GM18511 (cell line): ENCODE data around the gene PSD4.
"Not testable (repeated sequence)": the region's sequence is repeated elsewhere in the genome, so short reads cannot be mapped to it uniquely, and the experiment has no call there.

Source experiments
- ATAC-seq: cut with Tn5 transposase; IDR thresholded peaks from one replicate; pipeline ENCODE4 v1.9.1; 2021; ENCODE audit warnings: mild to moderate bottlenecking, moderate library complexity; ENCODE audit not compliant: unreplicated experiment

The PSD4 gene

DNA sequence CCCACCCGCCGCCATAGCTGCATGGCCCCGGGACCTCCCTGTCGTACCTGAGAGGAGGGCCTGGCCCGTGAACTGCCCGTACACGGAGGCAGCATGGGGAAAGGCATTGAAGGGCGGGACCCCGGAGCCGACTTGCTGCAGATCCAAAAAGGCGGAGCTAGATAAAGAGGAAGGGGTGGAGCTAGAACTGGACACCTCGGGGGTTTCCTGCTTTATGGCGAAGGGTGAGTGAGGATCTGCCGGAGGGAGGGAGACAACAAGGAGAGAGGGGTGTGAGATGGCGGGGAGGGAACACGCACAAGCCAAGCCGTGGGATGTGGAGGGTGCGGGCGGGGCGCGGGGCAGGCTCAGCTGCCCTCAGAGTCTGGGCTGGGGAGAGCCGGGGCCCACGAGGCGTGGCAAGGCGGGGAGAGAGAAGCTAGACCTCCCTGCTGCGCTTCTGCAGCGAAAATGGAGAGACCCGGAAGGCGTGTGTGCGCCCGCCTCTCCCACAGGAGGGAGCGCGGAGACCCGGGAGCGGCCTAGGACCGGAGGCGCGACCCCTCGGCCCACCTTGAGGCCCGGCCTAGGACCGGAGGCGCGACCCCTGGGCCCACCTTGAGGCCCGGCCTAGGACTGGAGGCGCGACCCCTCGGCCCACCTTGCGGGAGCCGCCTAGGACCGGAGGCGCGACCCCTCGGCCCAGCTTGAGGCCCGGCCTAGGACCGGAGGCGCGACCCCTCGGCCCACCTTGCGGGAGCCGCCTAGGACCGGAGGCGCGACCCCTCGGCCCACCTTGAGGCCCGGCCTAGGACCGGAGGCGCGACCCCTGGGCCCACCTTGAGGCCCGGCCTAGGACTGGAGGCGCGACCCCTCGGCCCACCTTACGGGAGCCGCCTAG is 61.8 kb downstream of the PSD4 start:
- not testable (repeated sequence) for ATAC-seq

DNA sequence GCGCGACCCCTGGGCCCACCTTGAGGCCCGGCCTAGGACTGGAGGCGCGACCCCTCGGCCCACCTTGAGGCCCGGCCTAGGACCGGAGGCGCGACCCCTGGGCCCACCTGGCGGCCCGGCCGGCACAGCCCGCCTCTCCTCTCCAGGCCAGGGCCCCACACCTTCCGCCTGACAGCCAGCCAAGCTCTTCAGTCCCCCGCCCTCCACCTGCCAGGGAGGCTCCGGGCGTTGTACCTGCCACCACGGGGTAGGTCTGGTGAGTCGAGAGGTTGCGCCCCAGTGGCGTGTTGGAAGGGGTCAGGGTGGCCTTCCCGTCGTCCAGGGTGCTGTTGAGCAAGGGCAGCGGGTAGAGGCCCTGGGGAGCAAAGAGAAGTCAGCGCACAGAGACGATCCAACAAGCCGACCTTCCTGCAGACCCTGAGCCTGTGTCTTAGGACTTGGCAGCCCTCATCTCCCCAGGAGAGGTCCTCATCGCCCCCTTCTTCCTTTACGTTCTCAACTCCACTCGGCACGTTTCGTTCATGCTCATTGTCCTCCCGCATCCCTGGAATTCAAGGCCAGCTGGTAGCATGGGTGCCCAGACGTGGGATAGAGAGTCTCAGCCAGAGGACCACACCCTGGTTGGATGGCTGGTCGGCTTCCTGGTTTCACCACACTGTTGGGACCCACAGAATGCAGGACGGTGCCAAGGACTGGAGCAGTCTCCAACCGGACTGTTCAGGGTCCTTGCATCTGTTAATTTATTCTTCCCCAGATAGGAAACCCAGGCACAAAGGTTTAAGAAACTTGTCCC is 62.8 kb downstream of the PSD4 start:
- no peak for ATAC-seq

DNA sequence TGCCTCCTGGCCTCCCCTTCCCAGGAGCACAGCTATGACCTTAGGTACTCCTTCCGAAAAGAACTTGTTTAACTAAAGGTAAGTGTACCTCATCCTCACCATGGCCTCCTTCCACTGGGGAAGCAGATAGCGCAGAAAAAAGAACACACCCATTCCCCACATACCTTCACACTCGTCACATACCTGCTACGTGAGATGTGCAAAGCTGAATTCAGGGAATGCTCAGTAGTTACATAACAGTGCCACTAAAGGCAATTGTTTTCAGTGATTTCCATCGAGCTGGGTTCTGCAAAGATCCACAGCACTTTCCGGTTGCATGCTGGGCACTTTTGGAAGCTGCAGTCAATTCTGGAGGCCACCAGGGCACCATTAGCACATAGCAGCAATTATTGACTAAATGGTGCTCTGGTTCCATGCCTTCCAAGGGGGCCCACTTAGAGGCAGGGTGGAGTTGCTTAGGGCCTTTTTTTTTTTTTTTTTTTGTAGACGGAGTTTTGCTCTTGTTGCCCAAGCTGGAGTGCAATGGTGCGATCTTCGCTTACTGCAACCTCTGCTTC is 63.9 kb downstream of the PSD4 start:
- no peak for ATAC-seq

DNA sequence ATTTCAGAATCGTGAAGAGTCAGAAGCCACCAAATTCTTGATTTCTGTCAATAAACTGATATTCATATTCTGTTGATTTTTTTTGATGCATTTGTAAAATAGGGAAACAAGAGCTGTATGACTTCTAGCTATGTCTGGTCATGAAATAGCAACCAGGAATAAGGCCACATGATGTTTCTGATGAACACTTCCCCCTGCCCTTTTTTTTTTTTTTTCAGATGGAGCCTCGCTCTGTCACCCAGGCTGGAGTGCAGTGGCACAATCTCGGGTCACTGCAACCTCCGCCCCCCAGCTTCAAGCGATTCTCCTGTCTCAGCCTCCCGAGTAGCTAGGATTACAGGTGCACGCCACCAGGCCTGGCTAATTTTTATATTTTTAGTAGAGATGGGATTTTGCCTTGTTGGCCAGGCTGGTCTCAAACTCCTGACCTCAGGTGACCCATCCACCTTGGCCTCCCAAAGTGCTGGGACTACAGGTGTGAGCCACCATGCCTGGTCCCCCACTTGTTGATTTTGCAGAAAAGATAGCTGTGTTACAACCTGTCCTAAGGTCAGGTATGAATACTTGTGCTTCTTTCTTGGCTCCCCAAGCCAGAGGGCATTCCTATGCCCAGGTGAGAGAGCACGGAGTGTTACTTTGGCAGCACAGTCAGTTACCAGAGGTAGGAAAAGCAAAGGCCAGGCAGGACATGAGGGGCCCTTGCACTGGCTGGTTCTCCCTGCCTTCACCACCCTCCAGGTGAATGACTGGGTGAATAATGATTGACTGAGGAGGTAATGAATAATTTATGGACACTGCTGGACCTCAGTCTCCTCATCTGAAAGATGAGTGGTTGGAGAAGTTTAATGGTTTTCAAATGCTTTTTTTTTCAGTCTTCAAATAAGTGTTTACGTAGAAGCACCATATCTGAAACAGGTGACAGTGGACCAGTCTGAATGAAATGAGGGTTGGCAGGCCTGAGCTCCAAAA is 65.4 kb downstream of the PSD4 start:
- ATAC-seq, result no peak

DNA sequence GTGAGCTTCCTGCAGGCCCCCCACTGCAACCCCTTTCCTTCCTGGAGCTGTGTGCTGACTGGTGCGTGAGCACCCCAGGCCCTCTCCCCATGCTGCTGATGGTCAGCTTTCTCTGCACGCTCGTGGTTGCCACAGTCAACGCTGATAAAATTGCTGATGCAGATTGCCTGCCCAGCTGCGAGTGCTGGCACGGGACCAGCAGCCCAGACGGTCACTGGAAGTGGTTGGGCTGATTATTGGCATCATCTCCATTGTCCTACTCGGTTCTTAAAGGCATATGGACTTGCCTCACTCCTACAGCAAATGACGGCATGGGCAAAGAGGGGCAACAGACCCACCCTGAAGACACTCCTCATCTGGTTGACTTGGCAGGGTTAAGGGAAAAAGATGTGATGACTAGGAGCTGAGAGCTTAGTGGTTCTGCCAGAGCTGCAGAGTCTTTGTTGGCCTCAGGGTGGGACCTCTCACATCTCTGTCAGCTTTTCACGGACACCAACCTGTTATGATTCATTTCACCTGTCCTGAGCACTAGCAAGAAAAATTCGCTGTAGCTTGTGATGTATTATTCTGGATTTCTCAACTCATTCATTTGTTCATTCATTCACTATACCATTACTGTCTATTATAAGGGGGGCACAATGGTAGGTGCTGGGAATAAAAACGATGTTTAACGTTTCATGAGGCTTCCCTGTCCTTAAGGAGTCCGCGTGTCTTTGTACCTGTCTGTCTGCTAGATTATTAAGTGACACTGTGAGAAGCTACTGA is 66.6 kb downstream of the PSD4 start:
- no peak for ATAC-seq

DNA sequence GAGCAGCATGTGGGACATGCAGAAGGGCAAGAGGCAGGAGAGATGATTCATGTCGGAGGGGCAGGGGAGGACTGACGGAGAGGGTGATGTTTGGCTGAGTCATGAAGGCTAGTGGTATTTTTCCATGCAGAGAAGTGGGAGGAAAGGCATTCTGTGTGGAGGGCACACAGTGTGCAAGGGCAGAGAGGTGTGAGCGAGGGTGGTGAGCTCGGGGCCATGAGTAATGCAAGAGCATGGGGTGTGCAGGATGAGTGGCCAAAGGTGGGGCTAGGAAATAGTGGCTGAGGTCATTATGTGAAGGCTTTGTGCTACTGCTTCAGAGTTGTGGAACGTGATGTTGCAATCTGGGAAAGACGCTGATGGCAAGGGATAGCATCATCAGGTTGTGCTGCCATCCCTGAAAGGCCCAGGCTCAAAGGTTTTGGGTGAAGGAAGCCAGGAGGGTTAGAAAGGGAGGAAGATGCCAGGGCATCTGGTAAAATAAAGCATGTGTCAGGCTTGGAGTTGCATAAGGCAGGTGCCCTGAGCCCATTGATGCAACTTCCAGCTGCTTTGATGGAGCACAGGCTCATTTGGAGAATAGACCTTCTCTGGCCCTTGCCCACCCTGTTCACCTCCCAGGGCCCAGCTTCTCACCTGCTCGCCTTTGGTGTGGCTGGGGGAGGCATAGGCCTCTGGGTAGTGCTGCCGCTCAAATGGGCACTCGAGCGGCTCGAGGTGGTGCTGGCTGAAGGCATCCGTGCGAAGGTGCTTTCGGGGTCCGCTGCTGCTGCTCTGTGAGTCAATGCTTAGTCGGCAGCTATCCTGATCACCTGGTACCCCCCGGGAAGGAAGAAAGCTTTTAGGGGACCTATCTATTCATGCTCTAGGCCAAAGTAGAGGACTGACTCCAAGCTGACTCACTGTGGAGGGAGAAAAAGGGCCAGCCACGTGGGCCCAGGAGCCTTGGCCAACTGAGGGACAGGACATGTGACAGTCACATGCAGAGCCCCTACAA is 67.4 kb downstream of the PSD4 start:
- no peak for ATAC-seq

DNA sequence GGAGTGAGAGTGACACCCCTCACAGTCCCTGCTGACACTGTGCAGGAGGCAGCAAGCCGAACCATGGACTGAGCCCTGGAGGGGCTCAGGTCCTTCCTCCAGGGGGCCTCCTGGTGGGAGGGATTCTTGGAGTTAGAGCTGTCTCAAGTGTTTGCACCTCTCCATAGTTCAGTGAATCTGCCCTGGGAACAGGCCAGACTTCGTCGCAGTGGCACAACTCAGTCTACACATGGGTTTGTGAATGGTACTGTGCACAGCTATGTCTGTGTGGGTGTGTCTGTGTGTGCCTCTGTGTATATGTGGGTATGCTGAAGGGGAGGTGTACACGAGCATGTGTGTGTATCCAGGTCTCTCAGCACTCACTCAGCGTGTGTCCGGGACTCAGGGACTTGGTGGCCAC is 68.6 kb downstream of the PSD4 start:
- no peak for ATAC-seq

DNA sequence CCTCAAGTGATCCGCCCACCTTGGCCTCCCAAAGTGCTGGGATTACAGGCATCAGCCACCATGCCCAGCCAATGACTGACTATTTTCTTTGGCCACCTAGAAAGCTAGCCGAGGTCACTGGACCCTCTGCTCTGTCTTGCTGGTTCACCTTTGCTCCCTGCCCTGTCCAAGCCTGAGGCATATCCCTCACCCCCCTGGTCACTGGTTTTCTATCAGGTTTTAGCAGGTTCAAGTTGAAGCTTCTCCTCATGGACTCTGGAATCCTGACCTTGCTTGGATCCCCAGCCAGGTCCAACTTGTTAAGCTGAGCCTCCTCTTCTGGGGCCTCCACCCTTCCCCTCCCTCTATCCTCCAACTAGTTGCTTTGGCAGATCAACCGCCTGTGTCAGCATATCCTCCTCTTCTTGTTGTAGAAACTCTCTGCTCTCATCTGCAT is 71.5 kb downstream of the PSD4 start:
- ATAC-seq, result no peak

DNA sequence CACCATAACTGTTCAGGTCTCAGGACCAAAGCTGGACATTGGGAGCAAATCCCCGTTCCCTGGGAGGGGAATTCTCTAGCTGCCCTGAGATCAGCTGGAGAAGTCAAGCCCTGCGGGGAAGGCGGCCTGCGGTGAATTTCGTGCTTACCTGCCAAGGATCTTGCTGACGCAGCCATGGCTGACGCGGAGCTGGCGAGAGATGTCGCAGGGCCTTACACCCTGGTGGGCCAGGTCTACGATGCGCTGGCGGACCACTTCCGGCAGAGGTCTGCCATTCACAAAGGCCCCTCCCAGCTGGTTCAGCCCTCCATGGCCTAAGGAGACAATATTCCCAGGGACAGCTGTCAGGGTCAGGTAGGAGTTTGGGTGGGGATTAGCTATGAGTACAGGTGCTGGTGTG is 72.8 kb downstream of the PSD4 start:
- ATAC-seq, result no peak

DNA sequence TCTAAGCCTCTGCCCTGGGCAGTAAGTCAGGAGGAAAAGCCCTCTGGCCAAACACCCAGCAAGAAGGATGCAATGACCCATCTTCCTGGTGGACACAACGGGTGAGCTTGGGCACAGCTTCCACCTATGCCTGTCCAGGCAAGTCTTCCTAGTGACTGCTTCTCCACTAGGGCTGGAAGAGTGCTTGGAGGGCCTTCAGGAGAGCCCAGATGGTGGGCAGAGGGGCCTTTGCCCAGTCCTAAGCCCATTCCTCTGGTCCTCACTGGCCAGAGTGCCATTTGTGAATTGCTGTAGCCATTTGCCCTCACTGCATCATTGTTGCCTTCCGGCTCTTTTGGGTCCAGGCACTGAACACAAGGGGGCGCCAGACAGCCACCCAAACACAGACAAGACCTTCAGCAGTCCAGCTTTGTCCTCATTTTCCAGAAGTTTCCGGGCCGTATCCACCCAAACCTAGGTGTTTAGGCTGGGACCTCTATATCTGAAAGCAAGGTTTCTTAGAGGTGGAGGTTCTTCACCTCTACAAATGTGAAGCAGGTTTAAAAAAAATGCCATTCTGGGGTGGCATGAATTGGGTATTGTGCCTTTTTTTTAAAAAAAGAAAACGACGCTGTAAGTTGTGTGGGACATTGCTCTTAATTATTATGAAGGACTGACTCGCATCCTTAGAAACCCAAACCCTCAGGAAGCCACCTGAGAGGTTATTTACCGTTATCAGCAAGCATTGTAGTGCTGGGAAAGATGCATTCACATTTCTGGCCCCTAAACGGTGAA is 75.4 kb downstream of the PSD4 start:
- ATAC-seq, result peak; percentile 70

DNA sequence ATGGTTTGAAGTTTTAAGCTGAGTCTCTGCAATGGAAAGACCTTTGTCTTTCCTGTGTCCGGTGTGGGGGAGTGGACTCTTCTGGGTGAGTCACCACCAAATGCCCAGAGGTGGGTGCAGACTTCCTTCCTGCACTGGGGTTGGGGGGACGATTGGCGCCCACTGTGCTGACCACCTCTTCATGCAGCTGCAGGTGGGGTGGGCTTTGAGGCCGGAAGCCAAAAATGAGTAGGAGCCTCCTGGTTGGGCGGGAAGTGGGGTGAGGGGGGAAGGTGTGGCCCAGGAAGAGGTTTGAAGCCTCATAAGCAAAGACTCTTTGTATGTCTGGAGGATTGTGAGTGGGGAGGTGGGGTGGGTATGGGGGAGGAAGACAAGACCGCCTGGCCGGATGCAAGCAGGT is 77.3 kb downstream of the PSD4 start:
- ATAC-seq, result no peak

DNA sequence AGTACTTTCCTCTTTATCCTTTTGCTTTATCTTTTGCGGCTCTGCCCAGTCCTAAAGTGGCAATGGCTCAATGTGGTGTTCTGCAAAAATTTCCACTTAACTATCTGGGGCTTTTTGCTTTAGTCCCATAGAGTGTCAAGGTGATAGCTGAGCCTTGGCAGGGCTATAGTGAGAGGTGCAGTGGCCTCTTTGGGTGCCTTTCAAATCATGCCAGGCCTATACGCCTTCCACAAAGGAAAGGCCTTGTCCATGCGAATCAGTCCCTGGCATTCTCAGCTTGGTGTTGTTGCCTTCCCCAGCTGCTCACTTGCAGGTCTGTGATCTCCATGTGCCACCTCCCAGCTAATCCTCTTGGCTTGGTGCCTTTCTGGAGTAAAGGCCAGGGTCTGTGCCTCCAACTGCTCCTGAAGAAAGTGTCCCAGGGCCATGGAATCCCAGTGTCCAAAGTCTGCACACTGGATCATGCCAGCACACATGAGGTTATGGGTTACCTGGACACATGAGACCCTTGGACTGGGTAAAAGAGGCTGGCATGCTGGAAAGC is 78.3 kb downstream of the PSD4 start:
- ATAC-seq, result no peak

DNA sequence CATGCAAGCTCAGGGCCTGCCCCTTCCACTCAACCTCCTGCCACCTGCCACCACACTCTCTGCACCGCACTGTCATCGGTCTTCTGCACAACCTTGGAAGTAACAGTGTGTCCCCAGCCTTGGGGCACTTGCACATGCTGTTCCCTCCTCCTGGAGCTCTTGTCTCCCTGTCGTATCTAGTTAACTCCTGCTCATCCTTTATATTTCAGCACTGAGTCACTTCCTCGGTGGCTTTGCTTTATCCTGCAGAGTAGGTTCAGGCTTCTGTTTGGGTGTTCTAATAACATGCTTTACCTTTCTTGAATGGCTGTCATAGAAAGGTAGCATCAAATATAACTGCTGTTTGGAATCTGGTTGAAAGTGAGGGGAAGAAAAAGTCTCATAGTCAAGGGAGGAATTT is 79.7 kb downstream of the PSD4 start:
- no peak for ATAC-seq

DNA sequence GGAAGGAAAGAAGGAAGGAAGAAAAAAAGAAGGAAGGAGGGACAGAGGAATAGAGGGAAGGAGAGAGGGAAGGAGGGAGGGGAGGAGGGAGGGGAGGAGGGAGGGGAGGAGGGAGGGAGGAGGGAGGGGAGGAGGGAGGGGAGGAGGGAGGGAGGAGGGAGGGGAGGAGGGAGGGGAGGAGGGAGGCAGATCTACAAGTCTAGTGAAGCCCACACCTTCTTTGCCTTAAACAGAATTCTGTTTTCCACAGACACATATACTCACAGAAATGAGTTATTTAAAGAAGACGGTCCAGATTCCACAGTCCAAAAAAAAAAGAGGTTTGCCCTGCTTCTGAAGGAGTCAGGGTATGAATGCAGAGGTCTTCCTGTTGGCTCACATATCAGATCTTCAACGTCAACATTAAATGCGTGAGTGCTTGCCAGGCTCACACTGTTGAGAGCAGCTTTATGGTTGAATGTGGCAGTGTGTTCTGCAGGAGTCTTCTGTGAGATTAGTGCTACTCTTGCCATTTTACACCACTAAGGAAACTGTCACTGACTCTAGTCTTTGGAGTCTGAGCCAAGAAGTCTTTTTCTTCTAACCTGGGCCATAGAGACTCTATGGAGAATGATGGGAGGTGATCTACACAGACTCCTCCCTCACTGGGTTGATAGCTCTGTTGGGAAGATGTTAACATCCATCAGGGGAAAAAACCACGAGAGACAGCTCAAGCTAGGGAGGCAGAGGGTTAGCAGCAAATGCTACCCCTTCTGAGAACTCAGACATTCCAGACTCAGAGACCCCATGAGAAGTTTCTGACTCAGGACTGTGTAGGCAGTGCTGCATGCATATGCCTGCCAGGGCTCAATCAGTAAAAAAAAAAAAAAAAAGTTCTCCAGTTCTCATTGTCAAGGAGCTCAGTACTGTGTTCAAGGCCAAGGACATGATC is 81.6 kb downstream of the PSD4 start:
- no peak for ATAC-seq

DNA sequence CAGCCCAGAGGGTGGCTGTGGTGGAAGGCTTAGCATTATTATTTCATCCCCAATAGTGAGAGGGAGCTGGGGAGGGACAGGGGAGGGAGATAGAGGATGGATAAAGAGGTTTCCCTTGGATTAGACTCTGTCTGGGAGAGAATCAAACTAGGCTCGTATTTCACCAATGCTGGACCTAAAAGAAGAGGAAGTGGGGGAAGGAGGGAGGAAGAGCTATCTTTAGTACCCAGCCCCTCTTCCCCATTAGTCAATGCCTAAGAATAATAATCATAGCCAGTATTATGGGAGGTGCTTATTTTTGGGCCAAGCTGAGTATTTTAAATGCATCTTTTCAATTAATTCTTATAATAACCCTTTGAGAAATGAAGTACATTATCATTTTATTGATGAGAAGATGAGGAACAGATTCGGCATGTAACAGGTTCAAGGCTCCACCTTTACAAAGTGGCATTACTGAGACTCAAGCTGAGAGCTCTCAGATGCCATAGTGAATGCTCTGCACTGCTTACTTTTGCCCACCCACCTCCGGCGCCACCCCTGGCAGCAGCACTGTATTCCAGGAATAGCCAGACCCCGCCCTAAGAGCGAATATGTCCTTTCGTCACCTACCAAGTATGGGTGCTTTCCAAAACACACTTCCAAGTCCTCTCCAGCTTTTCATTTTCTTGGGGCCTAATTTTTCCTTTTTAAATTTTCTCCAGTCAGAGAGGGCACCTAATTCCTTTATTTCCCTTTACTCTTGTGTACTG is 83.9 kb downstream of the PSD4 start:
- ATAC-seq, result no peak
